Ascending aorta (tissue), 2 donors: ENCODE data around the gene CYP1A2. TPM values are rescaled to one million over a fixed set of nuclear protein-coding genes. Genes with fewer than 3 reads are reported as not detected.
A peak's percentile ranks its signal among the peaks of the same experiment; 100 is the strongest.

ENCODE experiments used
- DNase-seq, 2 donors: peaks; one replicate each; pipeline ENCODE4 v3.0.0-alpha.2; 2019; ENCODE audit warnings: low spot score in 2 of 2
- H3K27ac ChIP-seq, 2 donors: fragments of 200-600 bp; sonication (generic); one replicate each; pipeline ENCODE4 v1.5.1; 2016 to 2017; ENCODE audit warnings: mild to moderate bottlenecking in 1 of 2
- H3K27me3 ChIP-seq: fragments of 200-600 bp; sonication (generic); one replicate; pipeline ENCODE4 v1.5.1; 2017
- H3K36me3 ChIP-seq, 2 donors: fragments of 200-600 bp; sonication (generic); one replicate each; pipeline ENCODE4 v1.5.1; 2016
- H3K4me1 ChIP-seq, 2 donors: fragments of 200-600 bp; sonication (generic); one replicate each; pipeline ENCODE4 v1.5.1; 2016 to 2017; ENCODE audit warnings: mild to moderate bottlenecking in 1 of 2
- H3K4me3 ChIP-seq, 2 donors: fragments of 200-600 bp; sonication (generic); one replicate each; pipeline ENCODE4 v1.5.1; 2016 to 2017; ENCODE audit warnings: mild to moderate bottlenecking in 1 of 2
- H3K9me3 ChIP-seq, 2 donors: fragments of 200-600 bp; sonication (generic); one replicate each; pipeline ENCODE4 v1.5.1; 2016
- CTCF ChIP-seq, 3 experiments: fragments of 200-600 bp in 2 of 3; fragments of 450-650 bp in 1 of 3; sonication (generic) in 2 of 3; IDR thresholded peaks; one replicate each; pipeline ENCODE4 v1.5.1; 2016 to 2019; ENCODE audit warnings: antibody characterized with exemption in 3 of 3, mild to moderate bottlenecking in 1 of 3, moderate library complexity in 1 of 3
- intact Hi-C: fragments of 100-400 bp; cut with DNase I; formaldehyde crosslinking; loops from one replicate; pipeline ENCODE4 v1.15.1; 2023
- total RNA-seq: library from RNA; depleted of rRNA; stranded (reverse); fragments of >200 nt; gene quantifications from one replicate; pipeline ENCODE4 v1.1.0, GENCODE V29; 2016

Gene CYP1A2
- total RNA-seq, 1 donor from 2014 or later = not detected

- Histone ChIP-seq H3K9me3 (no peaks in the 10 kb centered on the region), H3K27me3 (no peaks in the 10 kb centered on the region), H3K36me3 (no peaks in the 10 kb centered on the region), H3K4me1 (no peaks in the 10 kb centered on the region), H3K4me3 (no peak overlapping the region), H3K27ac (no peak overlapping the region)
- TF ChIP-seq CTCF (IDR thresholded peaks at IDR 0.05) = peak; percentile 83 to 93 (median 88)
- DNase-seq = no peak
- intact Hi-C loops = loop anchor here (1.0 to 2.0 kb wide), 2 partner anchors 134 to 394 kb away; no protein-coding TSS in a partner anchor
Observed at GRCh38 chr15:74768771-74769342, 20.2 kb downstream of the CYP1A2 start.

GRCh38 chr15:74769463-74770025 is 20.9 kb downstream of the CYP1A2 start:
- no peak for DNase-seq
- H3K27me3 ChIP-seq = no peaks in the 10 kb centered on the region

DNA sequence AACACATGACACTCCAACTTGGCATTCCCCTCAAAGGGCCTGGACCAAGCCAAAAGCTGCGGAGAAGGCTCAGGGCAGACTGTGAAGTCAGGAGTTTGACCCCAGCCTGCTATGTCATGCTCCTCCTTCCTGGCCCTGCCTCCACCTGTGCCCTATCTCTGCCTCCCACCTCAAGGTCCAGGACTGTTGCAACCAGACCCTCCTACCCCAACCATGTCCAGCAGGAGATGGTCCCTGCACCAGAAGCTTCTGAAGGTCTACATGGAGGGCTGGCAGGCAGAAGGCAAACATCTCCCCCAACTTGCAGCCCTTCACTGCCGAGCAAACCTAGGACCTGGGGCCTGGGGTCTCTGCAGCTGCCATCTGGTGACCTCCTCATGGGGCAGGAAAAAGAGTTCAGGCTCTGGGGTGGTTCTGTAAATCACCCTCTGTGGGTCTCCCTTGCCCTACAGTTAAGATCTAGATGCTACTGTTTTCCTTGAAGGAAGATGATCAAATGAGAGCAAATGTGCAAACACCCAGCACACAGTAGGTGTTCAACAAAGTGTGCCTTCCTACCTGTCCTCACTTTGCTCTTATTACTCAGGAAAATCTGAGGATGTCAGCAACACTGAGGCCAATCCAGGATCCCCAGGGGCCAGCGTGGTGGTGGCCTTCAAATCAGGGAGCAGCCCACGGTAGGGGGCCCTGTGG is 21.7 kb downstream of the CYP1A2 start:
- Histone ChIP-seq H3K4me1 (no peaks in the 10 kb centered on the region), H3K4me3 (no peak overlapping the region), H3K27me3 (no peaks in the 10 kb centered on the region), H3K9me3 (no peaks in the 10 kb centered on the region), H3K27ac (no peak overlapping the region), H3K36me3 (no peaks in the 10 kb centered on the region)
- DNase-seq = no peak
- intact Hi-C loops = no loop called here
- TF ChIP-seq CTCF (IDR thresholded peaks at IDR 0.05) = no peak

More at GRCh38 chr15:74769463-74770025, 20.9 kb downstream of the CYP1A2 start:
- TF ChIP-seq CTCF (IDR thresholded peaks at IDR 0.05) = no peak
- Histone ChIP-seq H3K36me3 (no peaks in the 10 kb centered on the region), H3K4me3 (no peak overlapping the region), H3K27ac (no peak overlapping the region), H3K9me3 (no peaks in the 10 kb centered on the region), H3K4me1 (no peaks in the 10 kb centered on the region)
- intact Hi-C loops = loop anchor here (2.0 kb wide), 1 partner anchor 395 kb away; no protein-coding TSS in a partner anchor

DNA sequence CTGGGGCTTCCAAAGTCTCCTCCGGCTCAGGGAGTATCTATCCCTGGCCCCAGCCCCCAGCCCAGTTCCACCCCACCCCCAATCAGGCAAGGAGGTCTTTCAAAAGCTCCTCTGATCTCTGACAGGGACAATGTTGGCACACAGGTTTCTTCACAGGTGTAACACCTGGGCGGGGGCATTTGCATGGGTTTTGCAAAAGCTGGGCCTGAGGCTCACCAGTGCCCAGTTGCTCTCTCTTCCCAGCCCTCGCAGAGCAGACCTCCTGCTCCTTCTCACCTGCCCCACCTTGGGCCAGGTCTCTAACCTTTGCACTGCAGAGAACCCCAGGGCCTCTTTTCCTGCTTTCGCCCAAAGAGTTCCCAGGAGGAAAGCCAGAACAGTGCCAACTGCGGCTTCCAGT is 24.7 kb downstream of the CYP1A2 start:
- H3K36me3 ChIP-seq = no peaks in the 10 kb centered on the region
- no peaks in the 10 kb centered on the region for H3K27me3 ChIP-seq
- intact Hi-C loops = no loop called here
- no peak overlapping the region for H3K27ac ChIP-seq
- H3K9me3 ChIP-seq = no peaks in the 10 kb centered on the region
- TF ChIP-seq CTCF (IDR thresholded peaks at IDR 0.05) = no peak
- H3K4me3 ChIP-seq = no peak overlapping the region
- no peak for DNase-seq
- H3K4me1 ChIP-seq = no peaks in the 10 kb centered on the region

DNA sequence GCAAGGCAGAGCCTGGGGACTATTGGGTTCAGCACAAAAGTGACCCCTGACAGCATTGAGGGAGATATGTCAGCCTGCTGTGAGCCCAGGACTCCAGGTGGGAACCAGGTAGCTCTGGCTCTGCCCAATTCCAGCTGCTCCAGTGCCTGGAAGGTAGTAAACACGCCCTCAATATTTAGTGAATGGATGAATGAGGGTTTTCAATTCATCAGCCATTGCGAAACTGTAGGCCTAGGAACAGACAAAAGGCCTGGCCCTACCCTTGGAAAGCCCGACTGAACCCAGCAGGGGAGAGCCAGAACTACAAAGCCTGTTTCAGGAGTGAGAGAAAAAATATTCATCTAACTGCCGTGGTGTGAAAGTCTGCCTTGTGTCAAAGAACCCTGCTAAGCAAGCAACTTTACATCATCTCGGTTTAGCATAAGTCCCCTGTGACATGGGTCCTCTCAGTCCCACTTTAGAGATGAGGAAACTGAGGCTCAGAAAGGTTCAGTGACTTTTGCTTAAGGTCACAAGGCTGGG is 25.1 kb downstream of the CYP1A2 start:
- DNase-seq = no peak
- no peak overlapping the region for H3K27ac ChIP-seq
- H3K4me1 ChIP-seq = no peaks in the 10 kb centered on the region
- no peaks in the 10 kb centered on the region for H3K36me3 ChIP-seq
- no peaks in the 10 kb centered on the region for H3K9me3 ChIP-seq
- H3K27me3 ChIP-seq = no peaks in the 10 kb centered on the region
- intact Hi-C loops = no loop called here
- H3K4me3 ChIP-seq = no peak overlapping the region
- no peak for TF ChIP-seq CTCF (IDR thresholded peaks at IDR 0.05)
